IPS DF 6.9 (cell line): ENCODE data around the gene RELL1.

Experiments used
- DNase-seq: peaks from one replicate; pipeline ENCODE4 v3.0.0-alpha.2; 2013; ENCODE audit warnings: low read depth, low spot score
- H3K27ac ChIP-seq: one replicate; pipeline ENCODE4 v1.5.1; 2013; ENCODE audit warnings: low read length, control low read depth
- H3K27me3 ChIP-seq: 2 replicates; pipeline ENCODE4 v1.6.1; 2013; ENCODE audit warnings: mild to moderate bottlenecking, low read length; ENCODE audit not compliant: control insufficient read depth, insufficient read depth
- H3K36me3 ChIP-seq: 2 replicates; pipeline ENCODE4 v1.6.1; 2013; ENCODE audit warnings: low read length; ENCODE audit not compliant: control insufficient read depth, insufficient read depth
- H3K4me1 ChIP-seq: 2 replicates; pipeline ENCODE4 v1.6.1; 2013; ENCODE audit warnings: low read length; ENCODE audit not compliant: control insufficient read depth, insufficient read depth
- H3K4me3 ChIP-seq: 2 replicates; pipeline ENCODE4 v1.5.1; 2013; ENCODE audit warnings: mild to moderate bottlenecking, low read length
- H3K9me3 ChIP-seq: 2 replicates; pipeline ENCODE4 v1.6.1; 2013; ENCODE audit warnings: low read length, inconsistent platforms; ENCODE audit not compliant: control insufficient read depth, insufficient read depth
- WGBS: extraction: QIAGEN DNeasy Blood & Tissue Kit; methylation state at CpG from one replicate; pipeline ENCODE4 v1.1.7; 2013; ENCODE audit warnings: mixed read lengths, missing lambda C conversion rate; ENCODE audit not compliant: insufficient read length, insufficient coverage; 5-methylcytosine and 5-hydroxymethylcytosine counted together

The RELL1 gene

GRCh38 chr4:37667197-37668100, 18.7 kb downstream of the RELL1 start:
- Histone ChIP-seq H3K4me1 (peaks cover 4% of the 10 kb centered on the region; the same call in 1 of the 2 replicates), H3K4me3 (no peak overlapping the region), H3K36me3 (no peaks in the 10 kb centered on the region), H3K27ac (no peak overlapping the region), H3K27me3 (no peaks in the 10 kb centered on the region; the same call in 1 of the 2 replicates), H3K9me3 (no peaks in the 10 kb centered on the region)
- DNase-seq = no peak
- no CpG with 5 or more reads among the region's 2 CpGs for WGBS

GRCh38 chr4:37666625-37667071, 19.5 kb downstream of the RELL1 start:
- WGBS = no CpG with 5 or more reads among the region's 6 CpGs
- H3K4me1 ChIP-seq = peaks cover 4% of the 10 kb centered on the region; the same call in 1 of the 2 replicates
- no peak for DNase-seq
- H3K27ac ChIP-seq = no peak overlapping the region
- H3K27me3 ChIP-seq = no peaks in the 10 kb centered on the region; the same call in 1 of the 2 replicates
- no peaks in the 10 kb centered on the region for H3K9me3 ChIP-seq
- no peaks in the 10 kb centered on the region for H3K36me3 ChIP-seq
- H3K4me3 ChIP-seq = no peak overlapping the region

GRCh38 chr4:37665333-37666320, 20.5 kb downstream of the RELL1 start:
- no peak for DNase-seq
- no peak overlapping the region for H3K27ac ChIP-seq
- no peak overlapping the region for H3K4me3 ChIP-seq
- H3K9me3 ChIP-seq = no peaks in the 10 kb centered on the region
- no peaks in the 10 kb centered on the region for H3K36me3 ChIP-seq
- no peaks in the 10 kb centered on the region; the same call in 1 of the 2 replicates for H3K27me3 ChIP-seq
- peaks cover 4% of the 10 kb centered on the region; the same call in 1 of the 2 replicates for H3K4me1 ChIP-seq
- WGBS = no CpG with 5 or more reads among the region's 10 CpGs

GRCh38 chr4:37664696-37665095, 21.5 kb downstream of the RELL1 start:
- no peak for DNase-seq
- Histone ChIP-seq H3K27ac (no peak overlapping the region), H3K36me3 (no peaks in the 10 kb centered on the region), H3K9me3 (no peaks in the 10 kb centered on the region), H3K4me3 (no peak overlapping the region), H3K4me1 (peaks cover 4% of the 10 kb centered on the region; the same call in 1 of the 2 replicates), H3K27me3 (no peaks in the 10 kb centered on the region; the same call in 1 of the 2 replicates)
- WGBS = no CpG with 5 or more reads among the region's 5 CpGs

- Histone ChIP-seq H3K36me3 (no peaks in the 10 kb centered on the region), H3K4me1 (peaks cover 4% of the 10 kb centered on the region; the same call in 1 of the 2 replicates), H3K27me3 (no peaks in the 10 kb centered on the region; the same call in 1 of the 2 replicates), H3K27ac (no peak overlapping the region), H3K4me3 (no peak overlapping the region), H3K9me3 (no peaks in the 10 kb centered on the region)
- WGBS = no CpG with 5 or more reads among the region's 7 CpGs
- DNase-seq = no peak
These were observed 22.6 kb downstream of the RELL1 start for GRCh38 chr4:37663552-37663951.

GRCh38 chr4:37662861-37663390, 23.2 kb downstream of the RELL1 start:
- Histone ChIP-seq H3K4me3 (no peak overlapping the region), H3K9me3 (no peaks in the 10 kb centered on the region), H3K27ac (no peak overlapping the region), H3K27me3 (no peaks in the 10 kb centered on the region; the same call in 1 of the 2 replicates), H3K4me1 (peaks cover 4% of the 10 kb centered on the region; the same call in 1 of the 2 replicates), H3K36me3 (no peaks in the 10 kb centered on the region)
- DNase-seq = no peak
- WGBS = no CpG with 5 or more reads among the region's 5 CpGs

- Histone ChIP-seq H3K4me1 (peaks cover 4% of the 10 kb centered on the region; the same call in 1 of the 2 replicates), H3K27me3 (no peaks in the 10 kb centered on the region; the same call in 1 of the 2 replicates), H3K4me3 (no peak overlapping the region), H3K36me3 (no peaks in the 10 kb centered on the region), H3K27ac (no peak overlapping the region), H3K9me3 (no peaks in the 10 kb centered on the region)
- WGBS = no CpG with 5 or more reads among the region's 1 CpG
- no peak for DNase-seq
These were observed 23.9 kb downstream of the RELL1 start for GRCh38 chr4:37662251-37662650.

GRCh38 chr4:37661772-37662171, 24.4 kb downstream of the RELL1 start:
- H3K27me3 ChIP-seq = no peaks in the 10 kb centered on the region; the same call in 1 of the 2 replicates
- H3K4me1 ChIP-seq = peaks cover 4% of the 10 kb centered on the region; the same call in 1 of the 2 replicates
- no peaks in the 10 kb centered on the region for H3K9me3 ChIP-seq
- H3K36me3 ChIP-seq = no peaks in the 10 kb centered on the region
- no peak for DNase-seq
- WGBS = no CpG with 5 or more reads among the region's 3 CpGs
- H3K27ac ChIP-seq = no peak overlapping the region
- H3K4me3 ChIP-seq = no peak overlapping the region

- peaks cover 4% of the 10 kb centered on the region; the same call in 1 of the 2 replicates for H3K4me1 ChIP-seq
- H3K27me3 ChIP-seq = no peaks in the 10 kb centered on the region
- H3K4me3 ChIP-seq = no peak overlapping the region
- DNase-seq = no peak
- WGBS = no CpG with 5 or more reads among the region's 3 CpGs
- H3K27ac ChIP-seq = no peak overlapping the region
- H3K9me3 ChIP-seq = no peaks in the 10 kb centered on the region; the same call in 1 of the 2 replicates
- H3K36me3 ChIP-seq = no peaks in the 10 kb centered on the region
These were observed 26.5 kb downstream of the RELL1 start for GRCh38 chr4:37659696-37660095.
